HepG2 (cell line): ENCODE measurements around the gene AP4M1. TPM values are rescaled to one million over a fixed set of nuclear protein-coding genes. Genes with fewer than 3 reads are reported as not detected.
A peak's percentile ranks its signal among the peaks of the same experiment; 100 is the strongest.

Experiments used
- ATF7 ChIP-seq, 2 experiments: fragments of 450-650 bp in 1 of 2; sonication (generic) in 1 of 2; formaldehyde crosslinking in 1 of 2; IDR thresholded peaks; 2 replicates each; pipeline versions ENCODE4 v1.4.0 to v1.6.1; 2016 to 2020; ENCODE audit warnings: antibody characterized with exemption in 1 of 2, mild to moderate bottlenecking in 1 of 2, missing genetic modification reagents in 1 of 2
- BORCS8-MEF2B ChIP-seq: sonication (generic); formaldehyde crosslinking; IDR thresholded peaks from 2 replicates; pipeline ENCODE4 v1.8.0; 2022; ENCODE audit warnings: mild to moderate bottlenecking, missing genetic modification reagents
- ESRRA ChIP-seq: sonication (generic); formaldehyde crosslinking; IDR thresholded peaks from 2 replicates; pipeline ENCODE4 v1.5.1; 2020; ENCODE audit warnings: mild to moderate bottlenecking, low read depth, missing genetic modification reagents
- FIP1L1 ChIP-seq: fragments of 200-400 bp; formaldehyde crosslinking; IDR thresholded peaks from 2 replicates; pipeline ENCODE4 v1.6.1; 2018; ENCODE audit warnings: low read depth, mild to moderate bottlenecking, low read length, moderate library complexity, borderline replicate concordance; ENCODE audit not compliant: insufficient read depth
- NBN ChIP-seq: fragments of 450-650 bp; conservative IDR thresholded peaks from 2 replicates; pipeline ENCODE4 v1.6.1; 2017
- NFE2L1 ChIP-seq: sonication (generic); formaldehyde crosslinking; IDR thresholded peaks from 2 replicates; pipeline ENCODE4 v1.4.0; 2020; ENCODE audit warnings: missing genetic modification reagents, mild to moderate bottlenecking, borderline replicate concordance
- PHB2 ChIP-seq: fragments of 450-650 bp; IDR thresholded peaks from 2 replicates; pipeline ENCODE4 v1.6.1; 2018; ENCODE audit not compliant: partially characterized antibody
- REXO4 ChIP-seq: sonication (generic); formaldehyde crosslinking; IDR thresholded peaks from 2 replicates; pipeline ENCODE4 v1.8.0; 2022; ENCODE audit warnings: missing genetic modification reagents, mild to moderate bottlenecking, borderline replicate concordance
- RXRA ChIP-seq: sonication (generic); formaldehyde crosslinking; IDR thresholded peaks from 2 replicates; pipeline ENCODE4 v1.5.1; 2020; ENCODE audit warnings: missing genetic modification reagents
- SP140L ChIP-seq: sonication (generic); formaldehyde crosslinking; IDR thresholded peaks from 2 replicates; pipeline ENCODE4 v1.4.0; 2020; ENCODE audit warnings: missing genetic modification reagents, borderline replicate concordance
- XBP1 ChIP-seq: sonication (generic); formaldehyde crosslinking; IDR thresholded peaks from 2 replicates; pipeline ENCODE4 v1.5.0; 2020; ENCODE audit warnings: missing genetic modification reagents
- ZFX ChIP-seq: sonication (generic); formaldehyde crosslinking; IDR thresholded peaks from 2 replicates; pipeline ENCODE4 v1.4.0; 2020; ENCODE audit warnings: mild to moderate bottlenecking, low read depth, missing genetic modification reagents, moderate library complexity
- ZNF512 ChIP-seq: sonication (generic); formaldehyde crosslinking; IDR thresholded peaks from 2 replicates; pipeline ENCODE4 v1.4.0; 2020; ENCODE audit warnings: mild to moderate bottlenecking, missing genetic modification reagents
- ZNF569 ChIP-seq: sonication (generic); formaldehyde crosslinking; IDR thresholded peaks from 2 replicates; pipeline ENCODE4 v1.5.0; 2020; ENCODE audit warnings: mild to moderate bottlenecking, missing genetic modification reagents, moderate library complexity, borderline replicate concordance
- polyA plus RNA-seq, 8 experiments: library from polyadenylated mRNA; depleted of rRNA in 3 of 8; stranded (reverse) in 7 of 8; unstranded in 1 of 8; fragments of >200 nt; fragmentation: Illumina TruSeq in 4 of 8; extraction: Trizol in 4 of 8; gene quantifications; 2 replicates each; pipeline versions ENCODE4 v1.2.1 to v1.2.3, GENCODE V29; 2011 to 2016; ENCODE audit warnings: low read depth in 4 of 8, missing spikeins in 1 of 8, mixed read lengths in 1 of 8; ENCODE audit not compliant: insufficient read depth in 1 of 8
- total RNA-seq, 5 experiments: library from RNA; depleted of rRNA; stranded (reverse); fragments of >200 nt; fragmentation: Illumina TruSeq; extraction: Trizol; gene quantifications; 2 replicates each; pipeline ENCODE4 v1.2.3, GENCODE V29; 2016; ENCODE audit warnings: low read depth in 1 of 5
- TF ChIP-seq, protein P1 (sequence below): sonication (generic); formaldehyde crosslinking; IDR thresholded peaks from 2 replicates; pipeline ENCODE4 v1.4.0; 2020; ENCODE audit warnings: missing genetic modification reagents
- TF ChIP-seq, protein P2 (sequence below): sonication (generic); formaldehyde crosslinking; IDR thresholded peaks from 2 replicates; pipeline ENCODE4 v1.4.0; 2020; ENCODE audit warnings: missing genetic modification reagents
- TF ChIP-seq, protein P3 (sequence below): sonication (generic); formaldehyde crosslinking; IDR thresholded peaks from 2 replicates; pipeline ENCODE4 v1.5.1; 2020; ENCODE audit warnings: mild to moderate bottlenecking, missing genetic modification reagents, borderline replicate concordance

AP4M1 gene
- total and polyA plus RNA-seq, 2 of the 13 experiments (the other 11 are each of a cell fraction or from before 2014, with no cell fraction given): 6.3 to 9.7 TPM

DNA sequence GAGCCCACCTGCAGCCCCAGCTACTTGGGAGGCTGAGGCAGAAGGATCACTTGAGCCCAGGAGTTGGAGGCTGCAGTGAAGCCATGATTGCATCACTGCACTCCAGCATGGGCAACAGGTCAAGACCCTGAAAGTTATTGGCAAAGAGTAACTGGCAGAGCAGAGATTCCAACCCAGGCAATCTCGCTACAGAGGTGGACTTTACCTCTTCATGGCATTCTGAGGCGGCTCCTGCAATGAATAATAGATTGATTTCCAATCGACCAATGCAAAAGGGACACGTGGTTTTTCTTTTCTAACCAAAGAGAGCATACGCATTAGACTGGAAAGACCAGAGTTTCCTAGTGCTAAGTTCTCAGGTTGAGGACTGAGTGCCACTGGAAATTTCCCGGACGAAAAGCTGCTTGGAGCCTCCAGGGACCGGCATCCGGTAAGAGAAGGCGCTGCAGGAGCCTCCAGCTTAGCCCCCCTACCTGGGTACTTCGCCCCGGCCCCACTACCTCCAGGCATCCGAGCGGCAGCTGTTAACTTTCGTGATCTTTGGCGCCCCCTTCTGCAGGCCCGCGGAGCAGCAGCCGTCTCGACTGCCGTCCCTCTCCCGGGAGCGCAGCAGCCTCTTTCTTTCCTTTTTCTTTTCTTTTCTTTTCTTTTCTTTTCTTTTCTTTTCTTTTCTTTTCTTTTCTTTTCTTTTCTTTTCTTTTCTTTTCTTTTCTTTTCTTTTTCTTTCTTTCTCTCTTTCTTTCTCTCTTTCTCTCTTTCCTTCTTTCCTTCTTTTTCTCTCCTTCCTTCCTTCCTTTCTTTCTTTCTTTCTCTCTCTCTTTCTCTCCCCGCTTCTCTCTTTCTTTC lies 29.4 kb downstream of the AP4M1 start (continued):
- TF ChIP-seq, protein P1, sequence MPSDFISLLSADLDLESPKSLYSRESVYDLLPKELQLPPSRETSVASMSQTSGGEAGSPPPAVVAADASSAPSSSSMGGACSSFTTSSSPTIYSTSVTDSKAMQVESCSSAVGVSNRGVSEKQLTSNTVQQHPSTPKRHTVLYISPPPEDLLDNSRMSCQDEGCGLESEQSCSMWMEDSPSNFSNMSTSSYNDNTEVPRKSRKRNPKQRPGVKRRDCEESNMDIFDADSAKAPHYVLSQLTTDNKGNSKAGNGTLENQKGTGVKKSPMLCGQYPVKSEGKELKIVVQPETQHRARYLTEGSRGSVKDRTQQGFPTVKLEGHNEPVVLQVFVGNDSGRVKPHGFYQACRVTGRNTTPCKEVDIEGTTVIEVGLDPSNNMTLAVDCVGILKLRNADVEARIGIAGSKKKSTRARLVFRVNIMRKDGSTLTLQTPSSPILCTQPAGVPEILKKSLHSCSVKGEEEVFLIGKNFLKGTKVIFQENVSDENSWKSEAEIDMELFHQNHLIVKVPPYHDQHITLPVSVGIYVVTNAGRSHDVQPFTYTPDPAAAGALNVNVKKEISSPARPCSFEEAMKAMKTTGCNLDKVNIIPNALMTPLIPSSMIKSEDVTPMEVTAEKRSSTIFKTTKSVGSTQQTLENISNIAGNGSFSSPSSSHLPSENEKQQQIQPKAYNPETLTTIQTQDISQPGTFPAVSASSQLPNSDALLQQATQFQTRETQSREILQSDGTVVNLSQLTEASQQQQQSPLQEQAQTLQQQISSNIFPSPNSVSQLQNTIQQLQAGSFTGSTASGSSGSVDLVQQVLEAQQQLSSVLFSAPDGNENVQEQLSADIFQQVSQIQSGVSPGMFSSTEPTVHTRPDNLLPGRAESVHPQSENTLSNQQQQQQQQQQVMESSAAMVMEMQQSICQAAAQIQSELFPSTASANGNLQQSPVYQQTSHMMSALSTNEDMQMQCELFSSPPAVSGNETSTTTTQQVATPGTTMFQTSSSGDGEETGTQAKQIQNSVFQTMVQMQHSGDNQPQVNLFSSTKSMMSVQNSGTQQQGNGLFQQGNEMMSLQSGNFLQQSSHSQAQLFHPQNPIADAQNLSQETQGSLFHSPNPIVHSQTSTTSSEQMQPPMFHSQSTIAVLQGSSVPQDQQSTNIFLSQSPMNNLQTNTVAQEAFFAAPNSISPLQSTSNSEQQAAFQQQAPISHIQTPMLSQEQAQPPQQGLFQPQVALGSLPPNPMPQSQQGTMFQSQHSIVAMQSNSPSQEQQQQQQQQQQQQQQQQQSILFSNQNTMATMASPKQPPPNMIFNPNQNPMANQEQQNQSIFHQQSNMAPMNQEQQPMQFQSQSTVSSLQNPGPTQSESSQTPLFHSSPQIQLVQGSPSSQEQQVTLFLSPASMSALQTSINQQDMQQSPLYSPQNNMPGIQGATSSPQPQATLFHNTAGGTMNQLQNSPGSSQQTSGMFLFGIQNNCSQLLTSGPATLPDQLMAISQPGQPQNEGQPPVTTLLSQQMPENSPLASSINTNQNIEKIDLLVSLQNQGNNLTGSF: no peak
- TF ChIP-seq, protein P2, sequence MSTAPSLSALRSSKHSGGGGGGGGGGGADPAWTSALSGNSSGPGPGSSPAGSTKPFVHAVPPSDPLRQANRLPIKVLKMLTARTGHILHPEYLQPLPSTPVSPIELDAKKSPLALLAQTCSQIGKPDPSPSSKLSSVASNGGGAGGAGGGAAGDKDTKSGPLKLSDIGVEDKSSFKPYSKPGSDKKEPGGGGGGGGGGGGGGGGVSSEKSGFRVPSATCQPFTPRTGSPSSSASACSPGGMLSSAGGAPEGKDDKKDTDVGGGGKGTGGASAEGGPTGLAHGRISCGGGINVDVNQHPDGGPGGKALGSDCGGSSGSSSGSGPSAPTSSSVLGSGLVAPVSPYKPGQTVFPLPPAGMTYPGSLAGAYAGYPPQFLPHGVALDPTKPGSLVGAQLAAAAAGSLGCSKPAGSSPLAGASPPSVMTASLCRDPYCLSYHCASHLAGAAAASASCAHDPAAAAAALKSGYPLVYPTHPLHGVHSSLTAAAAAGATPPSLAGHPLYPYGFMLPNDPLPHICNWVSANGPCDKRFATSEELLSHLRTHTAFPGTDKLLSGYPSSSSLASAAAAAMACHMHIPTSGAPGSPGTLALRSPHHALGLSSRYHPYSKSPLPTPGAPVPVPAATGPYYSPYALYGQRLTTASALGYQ (CRISPR knock-in tag): no peak
- peak; percentile 96 for TF ChIP-seq XBP1 (CRISPR knock-in tag)
- TF ChIP-seq ATF7 (IDR thresholded peaks at IDR 0.05): peak; percentile 40; the same call in 1 of the 2 replicates
- no peak for TF ChIP-seq ATF7 (CRISPR knock-in tag; IDR thresholded peaks at IDR 0.05)
- TF ChIP-seq BORCS8-MEF2B (CRISPR knock-in tag): no peak
- no peak for TF ChIP-seq SP140L (CRISPR knock-in tag)
- TF ChIP-seq ZFX (CRISPR knock-in tag): 0 out of 2 replicates have a peak, but pooled peaks have one; percentile 30
- no peak for TF ChIP-seq NFE2L1 (CRISPR knock-in tag)
- TF ChIP-seq RXRA: no peak
- TF ChIP-seq REXO4 (CRISPR knock-in tag): no peak
- TF ChIP-seq ESRRA: no peak
- peak; percentile 98 for TF ChIP-seq ZNF512
- no peak for TF ChIP-seq FIP1L1
- TF ChIP-seq, protein P3, sequence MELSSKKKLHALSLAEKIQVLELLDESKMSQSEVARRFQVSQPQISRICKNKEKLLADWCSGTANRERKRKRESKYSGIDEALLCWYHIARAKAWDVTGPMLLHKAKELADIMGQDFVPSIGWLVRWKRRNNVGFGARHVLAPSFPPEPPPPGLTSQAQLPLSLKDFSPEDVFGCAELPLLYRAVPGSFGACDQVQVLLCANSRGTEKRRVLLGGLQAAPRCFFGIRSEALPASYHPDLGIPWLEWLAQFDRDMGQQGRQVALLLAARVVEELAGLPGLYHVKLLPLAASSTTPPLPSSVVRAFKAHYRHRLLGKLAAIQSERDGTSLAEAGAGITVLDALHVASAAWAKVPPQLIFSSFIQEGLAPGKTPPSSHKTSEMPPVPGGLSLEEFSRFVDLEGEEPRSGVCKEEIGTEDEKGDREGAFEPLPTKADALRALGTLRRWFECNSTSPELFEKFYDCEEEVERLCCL (CRISPR knock-in tag): no peak
- TF ChIP-seq PHB2: no peak
- TF ChIP-seq NBN: no peak
- TF ChIP-seq ZNF569 (CRISPR knock-in tag): no peak
